NB4 (cell line): Measurements from ENCODE around the gene CLIC5.

ENCODE experiments used
- DNase-seq: peaks from one replicate; pipeline ENCODE4 v3.0.0; 2010; ENCODE audit warnings: low read depth
- H3K4me3 ChIP-seq: one replicate; pipeline ENCODE4 v1.5.1; 2011; ENCODE audit warnings: mild to moderate bottlenecking, low read depth, low read length, moderate library complexity
- MYC ChIP-seq: IDR thresholded peaks from 2 replicates; pipeline ENCODE4 v1.6.1; 2011; ENCODE audit warnings: low read depth, low read length
- POLR2A ChIP-seq: IDR thresholded peaks from 2 replicates; pipeline ENCODE4 v1.6.1; 2011; ENCODE audit warnings: mild to moderate bottlenecking; ENCODE audit not compliant: insufficient read length; ENCODE audit errors: extremely low read depth
- TF ChIP-seq, protein P1 (sequence below): IDR thresholded peaks from one replicate; pipeline ENCODE4 v1.5.1; 2012; ENCODE audit warnings: low read depth, low read length
- TF ChIP-seq, protein P2 (sequence below): IDR thresholded peaks from 2 replicates; pipeline ENCODE4 v1.6.1; 2011; ENCODE audit warnings: low read depth, low read length

Gene CLIC5

DNA sequence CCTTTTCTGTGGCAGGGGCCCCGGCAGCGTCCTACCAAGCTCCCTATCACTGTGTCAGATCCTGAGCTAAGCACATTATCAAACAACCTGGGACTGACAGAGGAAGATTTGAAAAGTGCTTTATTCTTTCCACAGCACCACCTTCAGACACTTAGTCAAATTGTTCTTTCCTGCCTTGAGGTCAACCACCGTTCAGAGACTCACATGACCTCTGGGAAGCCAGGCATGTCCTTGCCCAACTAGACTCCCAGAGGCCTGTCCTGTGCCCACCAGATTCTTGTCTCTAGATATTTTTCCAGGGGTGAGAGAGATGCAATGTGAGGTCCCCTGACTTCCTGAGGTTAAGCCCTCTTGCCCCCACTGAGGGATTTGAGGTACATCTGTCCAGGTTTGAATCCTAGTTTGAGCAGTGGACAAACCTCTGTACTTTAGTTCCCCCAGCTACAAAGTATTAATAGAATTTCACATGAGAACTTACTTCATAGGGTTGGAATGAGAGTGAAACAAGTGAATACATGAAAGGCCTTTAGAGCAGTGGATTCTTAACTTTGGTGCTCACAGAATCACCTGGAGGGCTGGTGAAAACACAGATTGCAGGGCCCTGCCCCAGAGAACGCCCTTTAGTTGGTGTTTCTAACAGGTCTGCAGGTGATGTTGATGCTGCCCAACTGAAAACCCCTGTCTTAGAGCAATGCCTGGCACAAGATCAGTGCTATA lies 179.8 kb downstream of the CLIC5 start:
- no peak for DNase-seq
- no peak overlapping the region for H3K4me3 ChIP-seq
- TF ChIP-seq, protein P1, sequence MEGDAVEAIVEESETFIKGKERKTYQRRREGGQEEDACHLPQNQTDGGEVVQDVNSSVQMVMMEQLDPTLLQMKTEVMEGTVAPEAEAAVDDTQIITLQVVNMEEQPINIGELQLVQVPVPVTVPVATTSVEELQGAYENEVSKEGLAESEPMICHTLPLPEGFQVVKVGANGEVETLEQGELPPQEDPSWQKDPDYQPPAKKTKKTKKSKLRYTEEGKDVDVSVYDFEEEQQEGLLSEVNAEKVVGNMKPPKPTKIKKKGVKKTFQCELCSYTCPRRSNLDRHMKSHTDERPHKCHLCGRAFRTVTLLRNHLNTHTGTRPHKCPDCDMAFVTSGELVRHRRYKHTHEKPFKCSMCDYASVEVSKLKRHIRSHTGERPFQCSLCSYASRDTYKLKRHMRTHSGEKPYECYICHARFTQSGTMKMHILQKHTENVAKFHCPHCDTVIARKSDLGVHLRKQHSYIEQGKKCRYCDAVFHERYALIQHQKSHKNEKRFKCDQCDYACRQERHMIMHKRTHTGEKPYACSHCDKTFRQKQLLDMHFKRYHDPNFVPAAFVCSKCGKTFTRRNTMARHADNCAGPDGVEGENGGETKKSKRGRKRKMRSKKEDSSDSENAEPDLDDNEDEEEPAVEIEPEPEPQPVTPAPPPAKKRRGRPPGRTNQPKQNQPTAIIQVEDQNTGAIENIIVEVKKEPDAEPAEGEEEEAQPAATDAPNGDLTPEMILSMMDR: no peak
- no peak for TF ChIP-seq MYC
- TF ChIP-seq POLR2A: no peak

DNA sequence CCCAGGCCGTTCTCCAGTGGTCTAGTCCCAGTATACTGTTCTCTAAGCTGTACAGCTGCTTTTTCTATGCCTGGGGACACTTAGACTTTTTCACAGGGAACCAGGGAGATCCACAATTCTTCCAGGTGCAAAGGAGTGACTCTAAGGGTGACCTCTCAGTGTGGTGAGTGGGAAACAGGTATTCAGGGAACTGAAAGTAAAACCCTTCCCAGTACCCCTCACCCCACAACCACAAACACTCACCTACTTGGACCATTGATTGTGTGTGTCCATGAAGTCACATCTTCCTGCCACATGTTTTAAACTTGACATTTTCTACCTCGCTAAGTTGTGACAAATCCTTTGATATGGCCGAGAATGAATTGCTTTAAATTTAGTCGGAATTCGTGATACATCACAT lies 183.6 kb downstream of the CLIC5 start:
- no peak overlapping the region for H3K4me3 ChIP-seq
- TF ChIP-seq POLR2A (no peak), MYC (no peak)
- TF ChIP-seq, protein P1: no peak
- TF ChIP-seq, protein P2, sequence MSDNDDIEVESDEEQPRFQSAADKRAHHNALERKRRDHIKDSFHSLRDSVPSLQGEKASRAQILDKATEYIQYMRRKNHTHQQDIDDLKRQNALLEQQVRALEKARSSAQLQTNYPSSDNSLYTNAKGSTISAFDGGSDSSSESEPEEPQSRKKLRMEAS: no peak
- DNase-seq: no peak
